ENCODE data around the gene GABRG2.

GABRG2 gene

DNA sequence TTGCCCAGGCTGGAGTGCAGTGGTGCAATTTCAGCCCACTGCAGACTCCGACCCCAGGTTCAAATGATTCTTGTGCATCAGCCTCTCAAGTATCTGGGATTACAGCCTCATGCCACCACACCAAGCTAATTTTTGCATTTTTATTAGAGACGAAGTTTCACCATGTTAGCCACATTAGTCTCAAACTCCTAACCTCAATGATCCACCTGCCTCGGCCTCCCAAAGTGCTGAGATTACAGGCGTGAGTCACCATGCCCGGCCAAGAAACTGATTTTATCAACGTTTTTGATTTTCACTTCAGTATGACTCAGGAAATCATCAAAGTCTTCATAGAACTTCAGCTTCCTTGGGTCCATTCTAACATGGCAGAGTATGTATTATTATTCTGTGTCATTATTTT is 125.4 kb downstream of the GABRG2 start:
- no peak for DNase-seq (ENCODE audit: low read depth, low spot score)

DNA sequence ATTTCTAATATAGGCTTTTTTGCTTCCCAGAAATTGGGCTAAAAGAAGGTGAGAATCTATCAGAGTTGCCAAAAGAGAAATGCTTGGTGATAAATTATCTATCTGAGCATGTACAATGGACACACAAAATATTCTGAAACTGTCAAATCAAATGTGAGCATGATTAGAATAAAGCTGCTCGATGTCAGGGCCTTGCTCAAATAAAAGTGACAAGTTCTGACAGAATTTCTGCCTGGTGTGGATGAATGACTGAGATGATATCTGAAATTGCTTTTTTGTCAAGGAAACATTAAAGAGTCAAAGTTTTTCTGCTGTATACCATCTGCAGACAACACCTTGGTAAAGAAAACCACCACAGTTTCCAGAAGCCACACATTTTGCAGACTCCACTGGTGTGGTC is 128.8 kb downstream of the GABRG2 start:
- DNase-seq (ENCODE audit: low read depth, low spot score): no peak

DNA sequence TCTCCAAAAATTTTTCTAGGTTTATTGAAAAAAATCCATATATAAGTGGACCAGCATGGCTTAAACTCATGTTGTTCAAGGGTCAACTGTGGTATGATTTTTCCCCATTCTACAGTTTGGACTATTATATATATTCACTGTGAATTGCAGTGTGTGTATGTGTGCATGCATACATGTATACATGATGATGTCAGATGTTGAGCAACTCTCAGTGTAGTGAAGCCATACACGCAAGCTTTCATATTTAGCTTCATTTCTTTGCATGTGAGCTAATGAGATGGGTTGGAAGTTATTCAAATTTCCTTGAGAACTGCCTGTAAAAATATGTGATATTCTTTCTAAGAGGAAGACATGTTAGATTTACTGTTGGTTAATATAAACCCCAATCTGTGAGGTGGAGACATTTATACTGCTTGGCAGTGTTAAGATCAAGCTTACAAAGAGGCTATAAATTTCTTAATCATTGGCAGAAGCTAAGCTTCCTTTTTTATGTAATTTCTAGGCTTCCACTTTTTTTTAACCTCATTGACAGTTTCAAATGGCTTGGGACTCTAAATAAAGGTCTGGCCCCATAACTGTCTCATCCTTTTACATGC is 134.8 kb downstream of the GABRG2 start:
- DNase-seq (ENCODE audit: low read depth, low spot score): no peak
